SK-N-SH (cell line): ENCODE results near the gene ZNF548. TPM values are rescaled to one million over a fixed set of nuclear protein-coding genes. Genes with fewer than 3 reads are reported as not detected.

Source experiments
- CTCF ChIA-PET: fragments of 300-600, 350-600 bp; formaldehyde crosslinking; extraction: SDS; loops from one replicate; lab custom pipeline; 2021; lab: Yijun Ruan, JAX
- POLR2A ChIA-PET: fragments of 350-600 bp; sonication (Branson Sonifier 250); formaldehyde crosslinking; extraction: SDS; loops from one replicate; lab custom pipeline; 2020; ENCODE audit warnings: antibody characterized with exemption, inconsistent platforms; lab: Yijun Ruan, JAX
- DNase-seq: peaks from one replicate; pipeline ENCODE4 v3.0.0; 2012
- H2AFZ ChIP-seq: fragments of 200-600 bp; sonication (generic); 2 replicates; pipeline ENCODE4 v1.8.1; 2016; ENCODE audit warnings: antibody characterized with exemption, mild to moderate bottlenecking, low read depth
- H3F3A ChIP-seq: fragments of 200-600 bp; sonication (generic); replicated peaks from 2 replicates; pipeline ENCODE3; 2016; ENCODE audit warnings: antibody characterized with exemption, mild to moderate bottlenecking; ENCODE audit not compliant: insufficient read depth
- H3K27ac ChIP-seq, 2 experiments: fragments of 200-500 bp in 1 of 2; fragments of 200-600 bp in 1 of 2; sonication (Bioruptor generic) in 1 of 2; sonication (generic), shearing (Covaris generic) in 1 of 2; 2 replicates each; pipeline versions ENCODE4 v1.5.1 to v1.6.1; 2014 to 2016; ENCODE audit warnings: low read depth in 2 of 2, inconsistent platforms in 1 of 2, low read length in 1 of 2, mild to moderate bottlenecking in 1 of 2, mixed read lengths in 1 of 2
- H3K27me3 ChIP-seq: fragments of 200-600 bp; sonication (generic), shearing (Covaris generic); 2 replicates; pipeline ENCODE4 v1.6.1; 2016; ENCODE audit warnings: mixed run types; ENCODE audit not compliant: insufficient read depth
- H3K36me3 ChIP-seq, 2 experiments: fragments of 200-500 bp in 1 of 2; fragments of 200-600 bp in 1 of 2; sonication (Bioruptor generic) in 1 of 2; sonication (generic) in 1 of 2; replicated peaks in 1 of 2; 2 replicates each; pipeline versions ENCODE3 to v1.5.1; 2014 to 2016; ENCODE audit warnings: low read length in 1 of 2, mild to moderate bottlenecking in 1 of 2; ENCODE audit not compliant: insufficient read depth in 2 of 2, control insufficient read depth in 1 of 2
- H3K4me1 ChIP-seq, 2 experiments: fragments of 200-500 bp in 1 of 2; fragments of 200-600 bp in 1 of 2; sonication (Bioruptor generic) in 1 of 2; sonication (generic), shearing (Covaris generic) in 1 of 2; 2 replicates each; pipeline versions ENCODE4 v1.5.1 to v1.6.1; 2014 to 2016; ENCODE audit warnings: low read depth in 1 of 2, low read length in 1 of 2, mixed run types in 1 of 2; ENCODE audit not compliant: insufficient read depth in 2 of 2, control insufficient read depth in 1 of 2
- H3K4me2 ChIP-seq: fragments of 200-600 bp; sonication (generic), shearing (Covaris generic); 2 replicates; pipeline ENCODE4 v1.6.1; 2017; ENCODE audit warnings: mixed run types
- H3K4me3 ChIP-seq, 2 experiments: fragments of 200-500 bp in 1 of 2; fragments of 200-600 bp in 1 of 2; sonication (Bioruptor generic) in 1 of 2; sonication (generic), shearing (Covaris generic) in 1 of 2; 2 replicates each; pipeline versions ENCODE4 v1.5.1 to v1.8.1; 2014 to 2016; ENCODE audit warnings: low read depth in 2 of 2, inconsistent platforms in 1 of 2, low read length in 1 of 2, mild to moderate bottlenecking in 1 of 2, mixed read lengths in 1 of 2, moderate library complexity in 1 of 2
- H3K79me2 ChIP-seq: fragments of 200-600 bp; sonication (generic); 2 replicates; pipeline ENCODE4 v1.8.1; 2017; ENCODE audit warnings: mild to moderate bottlenecking; ENCODE audit not compliant: insufficient read depth
- H3K9ac ChIP-seq: fragments of 200-600 bp; sonication (generic); 2 replicates; pipeline ENCODE4 v1.6.1; 2017; ENCODE audit warnings: mixed run types
- H3K9me2 ChIP-seq: fragments of 200-600 bp; sonication (generic); 2 replicates; pipeline ENCODE4 v1.6.1; 2017; ENCODE audit warnings: mixed run types
- H3K9me3 ChIP-seq: fragments of 200-600 bp; sonication (generic); 2 replicates; pipeline ENCODE4 v1.6.1; 2017; ENCODE audit warnings: mixed run types, mild to moderate bottlenecking, moderate library complexity
- H4K20me1 ChIP-seq: fragments of 200-600 bp; sonication (generic); 2 replicates; pipeline ENCODE4 v1.6.1; 2017; ENCODE audit warnings: mild to moderate bottlenecking, mixed run types; ENCODE audit not compliant: insufficient read depth
- CHD2 ChIP-seq: fragments of 150-350 bp; IDR thresholded peaks from 2 replicates; pipeline ENCODE4 v1.6.1; 2018; ENCODE audit warnings: low read length; ENCODE audit not compliant: partially characterized antibody
- FOSL2 ChIP-seq: IDR thresholded peaks from 2 replicates; pipeline ENCODE4 v1.4.0; 2012; ENCODE audit warnings: low read depth, mild to moderate bottlenecking, moderate library complexity, borderline replicate concordance
- FOXJ3 ChIP-seq: sonication (generic); formaldehyde crosslinking; IDR thresholded peaks from 2 replicates; pipeline ENCODE4 v1.5.1; 2020; ENCODE audit warnings: mild to moderate bottlenecking, missing genetic modification reagents
- MEF2A ChIP-seq: IDR thresholded peaks from 2 replicates; pipeline ENCODE4 v1.4.0; 2012; ENCODE audit warnings: low read depth, borderline replicate concordance
- MXI1 ChIP-seq: IDR thresholded peaks from 2 replicates; pipeline ENCODE4 v1.6.1; 2012; ENCODE audit warnings: mild to moderate bottlenecking, low read depth, low read length, improper control_type of control experiment
- RXRA ChIP-seq: IDR thresholded peaks from 2 replicates; pipeline ENCODE4 v1.4.0; 2012; ENCODE audit warnings: low read depth, mild to moderate bottlenecking, borderline replicate concordance
- SIN3A ChIP-seq: IDR thresholded peaks from 2 replicates; pipeline ENCODE4 v1.6.1; 2012; ENCODE audit warnings: low read depth, mild to moderate bottlenecking, low read length, moderate library complexity, borderline replicate concordance
- TAF1 ChIP-seq: IDR thresholded peaks from 2 replicates; pipeline ENCODE4 v1.6.1; 2012; ENCODE audit warnings: low read depth, mild to moderate bottlenecking, low read length, moderate library complexity, borderline replicate concordance
- YY1 ChIP-seq: IDR thresholded peaks from 2 replicates; pipeline ENCODE4 v1.4.0; 2012; ENCODE audit warnings: low read depth, mild to moderate bottlenecking
- WGBS: methylation state at CpG from one replicate; pipeline ENCODE4 v1.1.6; 2017; ENCODE audit warnings: low lambda C conversion rate; 5-methylcytosine and 5-hydroxymethylcytosine counted together
- polyA plus RNA-seq, 3 experiments: library from polyadenylated mRNA; depleted of rRNA; stranded (reverse); fragments of >200 nt; gene quantifications; 2 replicates each; pipeline ENCODE4 v1.2.3, GENCODE V29; 2012
- TF ChIP-seq, protein P1 (sequence below): IDR thresholded peaks from 2 replicates; pipeline ENCODE4 v1.4.0; 2012; ENCODE audit warnings: low read depth

The ZNF548 gene
- polyA plus RNA-seq, 1 of the 3 experiments (the other 2 are of a cell fraction), result 6.8 TPM

GRCh38 chr19:57410877-57411671 lies 21.4 kb downstream of the ZNF548 start, which contains the start of gene ZNF17 (continued):
- TF ChIP-seq YY1, result peak; percentile 96
- TF ChIP-seq RXRA, result no peak

- Histone ChIP-seq H2AFZ (no peak overlapping the region), H3K4me3 (no peak overlapping the region), H3K4me2 (no peak overlapping the region), H3K9ac (no peak overlapping the region), H3K27ac (no peak overlapping the region), H3K36me3 (peaks cover 21 to 51% of the 10 kb centered on the region in 2 experiments), H3K9me3 (no peaks in the 10 kb centered on the region), H3K9me2 (no peaks in the 10 kb centered on the region), H3K79me2 (peaks cover 17% of the 10 kb centered on the region; the same call in 1 of the 2 replicates), H4K20me1 (no peaks in the 10 kb centered on the region), H3K27me3 (no peaks in the 10 kb centered on the region), H3F3A (no peaks in the 10 kb centered on the region), H3K4me1 (no peaks in the 10 kb centered on the region)
- 98% methylated on average over 4 of the region's 4 CpGs for WGBS
- ChIA-PET POLR2A (no interaction called here), CTCF (interaction anchor here (0.9 to 1.2 kb wide), 2 partner anchors 9 to 13 kb away, joined by 3 read pairs; no protein-coding TSS in a partner anchor)
- TF ChIP-seq FOXJ3 (no peak), MEF2A (no peak), SIN3A (no peak), MXI1 (no peak), TAF1 (no peak)
- TF ChIP-seq, protein P1, sequence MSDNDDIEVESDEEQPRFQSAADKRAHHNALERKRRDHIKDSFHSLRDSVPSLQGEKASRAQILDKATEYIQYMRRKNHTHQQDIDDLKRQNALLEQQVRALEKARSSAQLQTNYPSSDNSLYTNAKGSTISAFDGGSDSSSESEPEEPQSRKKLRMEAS, result no peak
- no peak for DNase-seq
Measured at GRCh38 chr19:57419439-57419838, 29.8 kb downstream of the ZNF548 start.

DNA sequence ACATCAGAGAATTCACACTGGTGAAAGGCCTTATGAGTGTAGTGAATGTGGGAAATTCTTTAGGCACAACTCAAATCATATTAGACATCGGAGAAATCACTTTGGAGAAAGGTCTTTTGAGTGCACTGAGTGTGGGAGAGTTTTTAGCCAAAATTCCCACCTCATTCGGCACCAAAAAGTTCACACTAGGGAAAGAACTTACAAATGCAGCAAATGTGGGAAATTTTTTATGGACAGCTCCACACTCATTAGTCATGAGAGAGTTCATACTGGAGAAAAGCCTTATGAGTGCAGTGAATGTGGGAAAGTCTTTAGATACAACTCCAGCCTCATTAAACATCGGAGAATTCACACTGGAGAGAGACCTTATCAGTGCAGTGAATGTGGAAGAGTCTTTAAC lies 31.4 kb downstream of the ZNF548 start:
- no peak overlapping the region for H3K4me2 ChIP-seq
- H3K9me3 ChIP-seq, result no peaks in the 10 kb centered on the region
- H3K9me2 ChIP-seq, result no peaks in the 10 kb centered on the region
- POLR2A ChIA-PET, result no interaction called here
- H3K9ac ChIP-seq, result no peak overlapping the region
- TF ChIP-seq FOSL2 (no peak), MXI1 (no peak), FOXJ3 (no peak), CHD2 (no peak)
- no peaks in the 10 kb centered on the region for H4K20me1 ChIP-seq
- no peak for DNase-seq
- H3K4me1 ChIP-seq, result no peaks in the 10 kb centered on the region
- CTCF ChIA-PET, result no interaction called here
- H3K36me3 ChIP-seq, result peaks cover 21 to 50% of the 10 kb centered on the region in 2 experiments
- WGBS, result 93% methylated on average over 3 of the region's 3 CpGs
- no peak overlapping the region for H2AFZ ChIP-seq
- H3K79me2 ChIP-seq, result peaks cover 4% of the 10 kb centered on the region; the same call in 1 of the 2 replicates
- H3K27me3 ChIP-seq, result no peaks in the 10 kb centered on the region
- no peak overlapping the region for H3K4me3 ChIP-seq
- no peak overlapping the region for H3K27ac ChIP-seq
- H3F3A ChIP-seq, result no peaks in the 10 kb centered on the region
